ENCODE results near the gene APRT. TPM values are rescaled to one million over a fixed set of nuclear protein-coding genes. Genes with fewer than 3 reads are reported as not detected.
A peak's percentile ranks its signal among the peaks of the same experiment; 100 is the strongest.

APRT gene
- total RNA-seq, 2 donors from 2014 or later: 50.6 to 90.4 TPM

GRCh38 chr16:88784856-88785105 lies 26.9 kb downstream of the APRT start:
- no peak for DNase-seq (ENCODE audit: low spot score)
- Histone ChIP-seq H3K27me3 (no peaks in the 10 kb centered on the region), H3K27ac (peak overlapping the region; percentile 70 to 83), H3K4me1 (peaks cover 0 to 45% of the 10 kb centered on the region in 2 donors), H3K9me3 (no peaks in the 10 kb centered on the region), H3K4me3 (peak overlapping the region; percentile 62 to 76), H3K36me3 (no peaks in the 10 kb centered on the region)
- TF ChIP-seq, protein P1, sequence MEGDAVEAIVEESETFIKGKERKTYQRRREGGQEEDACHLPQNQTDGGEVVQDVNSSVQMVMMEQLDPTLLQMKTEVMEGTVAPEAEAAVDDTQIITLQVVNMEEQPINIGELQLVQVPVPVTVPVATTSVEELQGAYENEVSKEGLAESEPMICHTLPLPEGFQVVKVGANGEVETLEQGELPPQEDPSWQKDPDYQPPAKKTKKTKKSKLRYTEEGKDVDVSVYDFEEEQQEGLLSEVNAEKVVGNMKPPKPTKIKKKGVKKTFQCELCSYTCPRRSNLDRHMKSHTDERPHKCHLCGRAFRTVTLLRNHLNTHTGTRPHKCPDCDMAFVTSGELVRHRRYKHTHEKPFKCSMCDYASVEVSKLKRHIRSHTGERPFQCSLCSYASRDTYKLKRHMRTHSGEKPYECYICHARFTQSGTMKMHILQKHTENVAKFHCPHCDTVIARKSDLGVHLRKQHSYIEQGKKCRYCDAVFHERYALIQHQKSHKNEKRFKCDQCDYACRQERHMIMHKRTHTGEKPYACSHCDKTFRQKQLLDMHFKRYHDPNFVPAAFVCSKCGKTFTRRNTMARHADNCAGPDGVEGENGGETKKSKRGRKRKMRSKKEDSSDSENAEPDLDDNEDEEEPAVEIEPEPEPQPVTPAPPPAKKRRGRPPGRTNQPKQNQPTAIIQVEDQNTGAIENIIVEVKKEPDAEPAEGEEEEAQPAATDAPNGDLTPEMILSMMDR (IDR thresholded peaks at IDR 0.05): no peak

DNA sequence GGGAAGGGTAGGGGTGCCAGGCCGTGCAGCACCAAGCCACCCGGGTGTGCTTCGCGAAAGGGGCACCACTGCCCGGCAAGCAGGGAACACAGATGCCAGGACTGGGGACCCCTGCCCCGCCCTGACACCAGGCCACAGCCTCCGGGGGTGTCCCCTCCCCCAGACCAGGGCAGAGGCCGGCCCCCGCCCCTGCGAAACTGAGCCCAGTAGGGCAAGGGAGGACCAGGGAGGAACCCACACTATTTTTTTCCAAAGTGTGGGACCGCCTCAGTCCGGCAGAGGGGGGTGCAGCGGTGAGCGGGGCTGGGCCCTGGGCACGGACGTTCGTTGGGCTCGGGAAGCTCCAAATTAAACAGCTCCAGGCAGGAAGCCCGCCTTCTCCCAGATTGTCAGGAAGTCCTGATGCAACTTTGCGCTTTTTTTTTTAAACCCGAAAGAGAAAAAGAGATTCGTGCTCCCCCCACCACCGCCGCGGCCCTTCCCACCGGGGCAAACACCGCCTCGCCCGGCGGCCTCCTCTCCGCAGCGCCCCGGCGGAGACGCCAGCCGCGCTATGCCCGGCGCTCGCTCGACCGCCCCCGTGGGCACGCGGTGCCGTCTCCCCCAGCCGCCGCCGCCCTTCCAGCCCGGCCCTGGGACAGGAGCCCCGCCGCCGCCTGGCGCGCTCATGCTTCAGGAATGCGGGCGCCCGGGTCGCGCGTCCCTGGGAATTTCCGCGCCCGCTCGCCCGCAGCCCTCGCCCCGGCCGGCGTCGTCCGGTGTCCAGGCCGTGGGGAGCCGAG lies 27.5 kb downstream of the APRT start:
- H3K27me3 ChIP-seq: no peaks in the 10 kb centered on the region
- peaks cover 0 to 50% of the 10 kb centered on the region in 2 donors for H3K4me1 ChIP-seq
- peak; percentile 87 for DNase-seq (ENCODE audit: low spot score)
- H3K36me3 ChIP-seq: no peaks in the 10 kb centered on the region
- H3K9me3 ChIP-seq: no peaks in the 10 kb centered on the region
- TF ChIP-seq, protein P1 (IDR thresholded peaks at IDR 0.05): peak; percentile 13 to 63
- peak overlapping the region; percentile 70 to 83 for H3K27ac ChIP-seq
- peak overlapping the region; percentile 62 to 76 for H3K4me3 ChIP-seq

- no peaks in the 10 kb centered on the region for H3K36me3 ChIP-seq
- no peak for DNase-seq (ENCODE audit: low spot score)
Measured at GRCh38 chr16:88783391-88784073, 28.2 kb downstream of the APRT start.

DNA sequence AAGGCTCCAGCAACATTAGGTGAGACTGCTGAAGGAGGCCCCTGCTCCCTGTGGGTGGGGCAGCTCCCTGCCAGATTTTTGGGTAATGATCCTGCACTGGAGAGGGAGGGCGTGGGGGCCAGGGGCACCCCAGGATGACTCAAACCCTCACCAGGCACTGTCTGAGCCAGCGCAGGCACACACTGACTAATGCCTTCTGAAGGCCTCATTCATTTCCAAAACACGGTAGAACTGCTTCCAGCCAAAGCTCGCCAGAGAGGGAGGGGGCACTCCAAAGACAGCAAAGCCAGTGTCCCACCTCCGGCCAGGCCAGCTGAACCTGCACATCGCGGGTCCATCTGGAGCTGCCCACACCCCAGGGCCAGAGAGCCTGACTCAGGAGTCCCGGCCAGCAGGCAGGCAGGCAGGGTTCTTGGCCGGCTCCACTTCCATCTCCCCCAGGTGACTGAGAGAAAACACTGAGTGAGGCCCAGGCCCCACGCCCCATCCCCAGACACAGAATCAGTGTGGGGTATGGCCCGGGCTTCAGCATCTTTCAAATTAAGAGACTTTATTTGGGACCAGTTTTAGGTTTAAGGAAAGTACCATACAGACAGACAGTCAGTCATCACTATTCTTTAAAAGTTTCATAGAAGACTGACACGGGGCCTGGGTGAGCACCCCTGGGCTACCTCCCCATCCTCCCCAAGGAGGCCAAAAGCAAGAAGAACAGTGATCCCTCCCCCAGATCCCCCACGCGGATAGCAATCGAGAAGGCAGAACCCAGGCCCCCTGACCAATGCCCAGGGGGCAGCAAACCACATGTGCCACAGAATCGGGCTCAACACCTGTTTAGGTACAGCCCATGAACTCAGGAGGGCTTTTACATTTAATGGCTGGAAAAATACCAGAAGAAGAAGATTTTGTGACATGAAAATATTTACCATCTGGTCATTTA lies 29.0 kb downstream of the APRT start:
- TF ChIP-seq, protein P1 (IDR thresholded peaks at IDR 0.05): no peak
- Histone ChIP-seq H3K36me3 (no peaks in the 10 kb centered on the region), H3K27me3 (no peaks in the 10 kb centered on the region), H3K27ac (peak overlapping the region; percentile 70 to 83), H3K4me3 (peak overlapping the region in 1 of 2 donors; percentile 76), H3K9me3 (no peaks in the 10 kb centered on the region), H3K4me1 (peaks cover 0 to 54% of the 10 kb centered on the region in 2 donors)
- DNase-seq (ENCODE audit: low spot score): no peak

More at GRCh38 chr16:88783391-88784073, 28.2 kb downstream of the APRT start:
- TF ChIP-seq, protein P1 (IDR thresholded peaks at IDR 0.05): no peak
- peaks cover 0 to 54% of the 10 kb centered on the region in 2 donors for H3K4me1 ChIP-seq
- no peaks in the 10 kb centered on the region for H3K27me3 ChIP-seq
- H3K4me3 ChIP-seq: peak overlapping the region; percentile 62 to 76
- H3K9me3 ChIP-seq: no peaks in the 10 kb centered on the region
- H3K27ac ChIP-seq: peak overlapping the region; percentile 70 to 83

DNA sequence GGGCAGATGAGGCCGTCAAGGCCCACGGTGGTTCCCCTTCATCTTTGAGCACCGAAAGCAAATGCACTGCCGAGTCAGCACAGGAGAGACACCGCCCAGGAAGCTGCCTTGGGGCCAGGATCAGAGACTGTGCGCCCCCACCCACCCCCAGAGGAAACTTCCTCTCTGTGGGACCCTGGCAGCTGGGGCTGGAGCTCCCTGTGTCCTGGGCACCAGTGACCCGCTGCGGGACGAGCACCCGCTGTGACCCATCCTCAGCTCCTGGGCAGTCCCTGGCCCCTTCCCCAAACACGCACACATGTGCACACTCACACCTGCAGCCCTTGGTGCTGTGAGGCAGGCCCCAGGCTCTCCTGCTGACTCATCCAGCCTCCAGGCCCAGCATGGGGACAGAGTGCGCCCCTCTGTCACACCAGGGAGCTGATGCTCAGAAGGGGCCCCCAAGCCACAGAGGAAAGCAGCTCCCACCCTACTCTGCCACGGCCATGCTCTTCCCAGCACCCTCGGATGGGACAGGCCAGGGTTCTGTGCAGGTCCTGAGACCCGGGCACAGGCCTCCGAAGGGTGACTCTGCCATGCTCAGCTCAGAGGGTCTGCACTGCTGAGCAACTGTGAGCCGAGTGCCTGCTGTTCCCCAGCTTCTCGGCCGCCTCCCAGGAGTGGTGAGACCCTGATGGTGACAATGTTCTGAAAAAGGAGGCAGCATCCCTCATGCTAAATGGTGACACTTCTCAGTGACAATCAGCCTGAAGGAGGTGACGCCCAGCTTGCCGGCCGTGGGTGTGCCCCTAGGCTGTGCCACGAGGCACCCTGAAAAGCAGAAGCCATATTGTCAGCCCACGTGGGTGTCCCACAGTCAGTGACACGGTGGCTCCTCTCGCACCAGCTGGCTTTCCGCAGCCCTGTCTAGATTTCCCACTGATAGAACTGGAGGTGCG lies 30.3 kb downstream of the APRT start:
- Histone ChIP-seq H3K4me3 (no peak overlapping the region), H3K9me3 (no peaks in the 10 kb centered on the region), H3K27ac (no peak overlapping the region), H3K4me1 (peaks cover 0 to 60% of the 10 kb centered on the region in 2 donors), H3K36me3 (no peaks in the 10 kb centered on the region), H3K27me3 (no peaks in the 10 kb centered on the region)
- TF ChIP-seq, protein P1 (IDR thresholded peaks at IDR 0.05): no peak
- no peak for DNase-seq (ENCODE audit: low spot score)

Measured in right atrium auricular region (tissue), 2 donors.